LHCN-M2 (cell line): ENCODE data around the gene SRD5A1. TPM values are rescaled to one million over a fixed set of nuclear protein-coding genes. Genes with fewer than 3 reads are reported as not detected.

Source experiments
- DNase-seq: peaks from one replicate; pipeline ENCODE4 v3.0.0-alpha.2; 2012; ENCODE audit warnings: low read depth
- polyA plus RNA-seq: library from polyadenylated mRNA; unstranded; fragments of >200 nt; gene quantifications from one replicate; pipeline ENCODE4 v1.2.1, GENCODE V29; 2012; ENCODE audit warnings: missing spikeins
- total RNA-seq: library from RNA; depleted of rRNA; stranded (reverse); fragments of >200 nt; gene quantifications from 2 replicates; pipeline ENCODE4 v1.2.3, GENCODE V29; 2014; rRNA removed

SRD5A1 gene
- 34.1 and 36.8 TPM in 2 replicates for total RNA-seq
- 12.4 TPM for polyA plus RNA-seq

GRCh38 chr5:6632888-6633468 lies at the start of gene SRD5A1, which contains the start of gene NSUN2:
Gene SRD5A1 (plus strand): TSS chr5:6633440. CDS start chr5:6633577, 137 bp downstream.
Gene NSUN2 (minus strand): TSS chr5:6633044. CDS start chr5:6632979, 65 bp downstream.
- peak; percentile 84 for DNase-seq

- no peak for DNase-seq
Measured at GRCh38 chr5:6584101-6584645, 49.1 kb upstream of the SRD5A1 start.

- DNase-seq = no peak
Measured at GRCh38 chr5:6584727-6585126, 48.5 kb upstream of the SRD5A1 start.

- no peak for DNase-seq
Measured at GRCh38 chr5:6585168-6585567, 48.1 kb upstream of the SRD5A1 start.

GRCh38 chr5:6585939-6586646 lies 47.1 kb upstream of the SRD5A1 start:
- DNase-seq = no peak

GRCh38 chr5:6586647-6587042 lies 46.6 kb upstream of the SRD5A1 start:
- DNase-seq = no peak

GRCh38 chr5:6587171-6587570 lies 46.1 kb upstream of the SRD5A1 start:
- no peak for DNase-seq

- DNase-seq = no peak
Measured at GRCh38 chr5:6590581-6590980, 42.7 kb upstream of the SRD5A1 start.

GRCh38 chr5:6591671-6592288 lies 41.5 kb upstream of the SRD5A1 start:
- no peak for DNase-seq

GRCh38 chr5:6592601-6593000 lies 40.6 kb upstream of the SRD5A1 start:
- DNase-seq = no peak

- DNase-seq = no peak
Measured at GRCh38 chr5:6593148-6594016, 39.9 kb upstream of the SRD5A1 start.

- no peak for DNase-seq
Measured at GRCh38 chr5:6594066-6594465, 39.2 kb upstream of the SRD5A1 start.

GRCh38 chr5:6595405-6595804 lies 37.8 kb upstream of the SRD5A1 start:
- no peak for DNase-seq

GRCh38 chr5:6596388-6596787 lies 36.9 kb upstream of the SRD5A1 start:
- no peak for DNase-seq

- DNase-seq = no peak
Measured at GRCh38 chr5:6597557-6597956, 35.7 kb upstream of the SRD5A1 start.

- DNase-seq = no peak
Measured at GRCh38 chr5:6598351-6598900, 34.8 kb upstream of the SRD5A1 start.

GRCh38 chr5:6599739-6600138 lies 33.5 kb upstream of the SRD5A1 start:
- no peak for DNase-seq

GRCh38 chr5:6601271-6601670 lies 32.0 kb upstream of the SRD5A1 start:
- DNase-seq = no peak

- no peak for DNase-seq
Measured at GRCh38 chr5:6601816-6602215, 31.4 kb upstream of the SRD5A1 start.

GRCh38 chr5:6602441-6602840 lies 30.8 kb upstream of the SRD5A1 start:
- DNase-seq = no peak

GRCh38 chr5:6603643-6604042 lies 29.6 kb upstream of the SRD5A1 start:
- no peak for DNase-seq
